ENCODE data around the gene MT1E.

Gene MT1E

DNA sequence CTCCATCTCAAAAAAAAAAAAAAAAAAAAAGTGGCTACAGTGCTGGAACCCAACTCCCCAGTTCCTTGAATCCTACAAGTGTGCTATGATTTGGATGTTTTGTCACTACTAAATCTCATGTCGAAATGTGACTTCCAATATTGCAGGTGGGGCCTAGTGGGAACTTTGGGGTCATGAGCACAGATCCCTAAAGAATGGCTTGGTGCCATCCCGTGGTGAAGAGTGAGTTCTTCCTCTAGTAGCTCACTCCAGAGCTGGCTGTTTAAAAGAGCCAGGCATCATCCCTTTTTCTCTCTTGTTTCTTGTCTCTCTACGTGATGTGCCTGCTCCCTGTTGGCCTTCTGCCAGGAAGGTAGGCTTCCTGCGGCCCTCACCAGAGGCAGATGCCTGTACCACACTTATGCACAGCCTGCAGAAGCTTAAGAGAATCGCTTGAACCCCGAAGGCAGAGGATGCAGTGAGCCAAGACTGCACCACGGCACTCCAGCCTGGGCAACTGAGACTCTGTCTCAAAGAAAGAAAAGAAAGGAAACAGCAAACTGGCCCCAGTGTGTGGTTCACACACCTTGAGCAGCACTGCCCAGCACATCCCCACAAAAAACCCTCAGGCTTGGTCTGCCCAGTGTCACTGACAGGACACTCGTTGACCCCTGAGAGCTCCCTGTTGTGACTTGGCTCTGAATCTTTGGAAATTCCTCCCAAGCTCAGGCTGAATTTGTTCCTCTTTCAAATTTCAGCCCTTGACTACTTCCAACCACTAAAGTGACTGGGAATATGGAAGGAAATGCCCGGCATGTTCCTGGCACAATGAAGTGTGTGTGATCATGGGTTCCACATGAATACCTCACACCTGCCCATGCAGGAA, 3.1 kb downstream of the MT1E start:
- no peak for DNase-seq

DNA sequence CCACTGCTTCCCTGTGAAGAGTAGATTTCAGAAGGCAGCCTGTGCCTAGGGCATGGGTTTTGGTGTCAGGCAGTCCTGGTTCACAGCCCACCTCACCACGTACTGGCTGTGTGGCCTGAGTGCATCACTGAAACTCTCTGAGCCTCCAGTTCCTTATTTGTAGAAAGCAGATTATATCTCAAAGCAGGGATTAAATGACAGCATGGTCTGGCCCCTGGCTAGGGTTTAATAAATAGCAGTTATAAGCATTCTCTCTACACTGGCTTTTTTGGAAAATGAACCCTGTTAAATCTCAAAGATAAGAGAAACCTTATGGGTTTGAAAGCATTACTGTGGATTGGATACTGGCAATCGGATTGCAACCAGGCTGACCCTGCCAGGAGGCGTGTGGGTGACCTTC, 4.0 kb downstream of the MT1E start:
- no peak for DNase-seq

DNA sequence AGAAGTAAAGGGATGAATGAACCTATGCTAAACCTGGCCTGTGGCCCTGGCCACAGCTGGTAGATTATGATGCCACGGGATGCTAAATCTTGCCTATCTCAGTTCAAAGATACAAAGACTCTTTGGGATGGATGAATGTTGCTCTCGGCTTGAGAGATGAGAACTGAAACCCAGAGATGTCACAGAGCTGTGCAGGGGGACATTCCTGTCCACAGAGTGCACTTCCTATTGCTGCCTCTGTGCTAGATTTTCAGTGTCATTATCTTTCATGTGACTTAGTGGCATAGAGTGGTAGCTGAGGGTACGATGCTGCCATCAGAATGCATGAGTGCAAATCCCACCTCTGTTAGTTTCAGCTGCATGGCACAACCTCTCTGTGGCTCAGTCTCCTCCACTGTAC, 4.6 kb downstream of the MT1E start:
- DNase-seq = no peak

DNA sequence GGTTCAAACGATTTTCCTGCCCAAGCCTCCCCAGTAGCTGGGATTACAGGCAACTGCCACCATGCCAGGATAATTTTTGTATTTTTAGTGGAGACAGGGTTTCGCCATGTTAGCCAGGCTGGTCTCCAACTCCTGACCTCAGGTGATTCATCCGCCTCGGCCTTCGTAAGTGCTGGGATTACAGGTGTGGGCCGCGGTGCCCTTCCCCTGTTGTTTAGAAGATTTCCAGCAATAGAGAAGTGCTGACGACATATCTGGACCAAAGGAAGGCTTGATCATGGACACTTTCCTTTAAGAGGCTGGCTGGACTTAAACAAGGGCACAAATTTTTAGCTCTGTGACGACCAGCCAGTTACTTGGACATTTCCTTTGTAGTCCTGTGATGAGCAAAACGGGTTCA, 5.6 kb downstream of the MT1E start:
- DNase-seq = no peak

DNA sequence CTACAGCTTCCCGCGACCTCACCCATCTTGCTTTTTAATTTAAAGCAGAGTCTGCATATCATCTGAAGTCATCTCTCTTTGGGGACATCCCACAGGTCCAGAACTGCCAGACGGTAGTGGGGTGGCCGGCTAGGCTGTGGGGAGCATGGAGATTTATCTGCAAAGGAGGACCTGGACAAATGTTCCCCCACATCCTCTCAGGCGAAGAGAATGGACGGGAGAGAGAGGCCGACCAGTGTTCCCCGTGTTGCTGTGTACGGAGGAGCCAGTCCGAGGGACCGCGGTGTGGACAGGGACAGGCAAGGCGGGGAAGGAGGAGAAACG, 6.2 kb downstream of the MT1E start:
- no peak for DNase-seq

DNA sequence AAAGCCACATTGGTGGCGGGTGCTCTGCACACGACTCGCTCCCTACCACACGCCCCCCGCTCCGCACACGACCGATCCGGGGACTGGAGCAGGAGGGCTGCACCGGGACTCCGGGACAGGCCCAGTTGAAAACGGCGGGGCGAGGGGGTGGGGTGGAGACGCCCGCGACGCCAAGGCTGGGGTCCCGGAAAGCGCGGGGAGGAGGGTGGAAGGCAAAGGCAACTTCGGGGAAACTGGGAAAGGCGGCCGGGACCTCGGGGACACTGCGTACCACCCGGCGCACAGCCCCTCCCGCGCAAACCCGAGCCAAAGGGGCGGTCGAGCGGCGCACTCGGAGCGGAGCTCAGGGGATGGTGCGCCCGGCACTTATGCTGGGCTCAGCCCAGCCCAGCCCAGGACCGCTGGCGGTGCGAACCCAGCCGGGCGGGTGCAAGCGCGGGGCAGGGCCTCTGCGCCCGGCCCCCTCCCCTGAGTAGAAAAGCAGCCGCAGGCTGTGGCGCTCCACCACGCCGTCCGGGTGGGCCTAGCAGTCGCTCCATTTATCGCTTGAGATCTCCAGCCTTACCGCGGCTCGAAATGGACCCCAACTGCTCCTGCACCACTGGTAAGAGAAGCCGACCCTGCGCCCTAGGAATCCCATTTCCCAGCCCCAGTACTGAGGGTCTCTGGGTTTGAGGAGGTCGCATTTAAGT, 6.7 kb downstream of the MT1E start, which contains the start of gene MT1M:
TSS of gene MT1M (plus strand) at position 504 of the 692 bp plus-strand sequence. CDS start at position 577, 73 bp downstream.
- peak; percentile 14 to 51 for DNase-seq

DNA sequence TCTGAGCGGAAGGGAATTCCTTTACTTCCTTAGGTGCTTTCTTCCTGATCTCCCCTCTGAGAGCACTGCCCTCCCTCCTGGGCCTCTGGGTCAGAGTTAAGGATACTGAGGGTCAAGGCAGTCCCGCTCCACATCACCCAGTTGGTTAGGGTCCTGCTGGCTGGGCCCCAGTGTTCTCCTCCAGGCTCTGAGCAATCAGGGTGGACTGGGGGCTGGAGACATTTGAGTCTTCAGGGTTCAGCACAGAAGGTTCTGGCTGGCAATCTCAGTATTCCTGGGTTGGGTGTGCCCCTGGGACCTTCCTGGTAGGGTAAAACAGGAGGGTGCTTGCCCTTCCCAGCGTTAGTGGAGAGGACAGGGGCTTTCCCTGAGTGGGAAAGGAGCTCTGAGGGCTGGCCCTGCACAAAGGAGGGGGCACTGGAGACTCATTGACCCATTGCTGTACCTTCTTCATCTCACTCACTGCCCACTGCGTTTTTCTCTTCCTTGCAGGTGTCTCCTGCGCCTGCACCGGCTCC, 7.3 kb downstream of the MT1E start:
- DNase-seq = no peak

DNA sequence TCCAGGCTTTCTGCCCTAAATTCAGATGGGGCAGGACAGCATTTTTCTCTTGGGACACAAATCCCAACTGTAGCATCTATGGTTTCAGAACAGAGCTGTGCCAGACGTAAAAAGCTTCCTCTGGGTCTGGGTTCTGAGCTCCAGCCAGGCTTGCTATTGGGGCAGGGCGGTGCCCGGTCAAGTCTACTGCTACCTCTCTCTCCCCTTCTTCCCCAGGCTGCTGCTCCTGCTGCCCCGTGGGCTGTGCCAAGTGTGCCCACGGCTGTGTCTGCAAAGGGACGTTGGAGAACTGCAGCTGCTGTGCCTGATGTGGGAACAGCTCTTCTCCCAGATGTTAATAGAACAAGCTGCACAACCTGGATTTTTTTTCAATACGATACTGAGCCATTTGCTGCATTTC, 8.0 kb downstream of the MT1E start:
- no peak for DNase-seq

DNA sequence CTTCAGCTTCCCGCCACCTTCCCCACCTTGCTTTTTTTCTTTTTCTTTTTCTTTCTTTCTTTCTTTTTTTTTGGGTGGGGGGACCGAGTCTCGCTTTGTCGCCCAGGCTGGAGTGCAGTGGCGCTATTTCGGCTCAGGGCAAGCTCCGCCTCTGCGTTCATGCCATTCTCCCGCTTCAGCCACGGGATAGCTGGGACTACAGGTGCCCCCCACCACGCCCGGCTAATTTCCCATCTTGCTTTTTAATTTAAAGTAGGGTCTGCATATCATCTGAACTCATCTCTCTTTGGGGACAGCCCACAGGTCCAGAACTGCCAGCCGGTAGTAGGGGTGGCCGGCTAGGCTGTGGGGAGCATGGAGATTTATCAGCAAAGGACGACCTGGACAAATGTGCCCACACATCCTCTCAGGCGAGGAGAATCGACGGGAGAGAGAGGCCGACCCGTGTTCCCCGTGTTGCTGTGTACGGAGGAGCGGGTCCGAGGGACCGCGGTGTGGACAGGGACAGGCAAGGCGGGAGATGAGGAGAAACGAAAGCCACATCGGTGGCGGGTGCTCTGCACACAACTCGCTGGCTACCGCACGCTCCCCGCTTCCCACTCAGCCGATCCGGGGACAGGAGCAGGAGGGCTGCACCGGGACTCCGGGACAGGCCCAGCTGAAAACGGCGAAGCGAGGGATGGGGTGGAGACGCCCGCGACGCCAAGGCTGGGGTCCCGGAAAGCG, 9.3 kb downstream of the MT1E start:
- no peak for DNase-seq

DNA sequence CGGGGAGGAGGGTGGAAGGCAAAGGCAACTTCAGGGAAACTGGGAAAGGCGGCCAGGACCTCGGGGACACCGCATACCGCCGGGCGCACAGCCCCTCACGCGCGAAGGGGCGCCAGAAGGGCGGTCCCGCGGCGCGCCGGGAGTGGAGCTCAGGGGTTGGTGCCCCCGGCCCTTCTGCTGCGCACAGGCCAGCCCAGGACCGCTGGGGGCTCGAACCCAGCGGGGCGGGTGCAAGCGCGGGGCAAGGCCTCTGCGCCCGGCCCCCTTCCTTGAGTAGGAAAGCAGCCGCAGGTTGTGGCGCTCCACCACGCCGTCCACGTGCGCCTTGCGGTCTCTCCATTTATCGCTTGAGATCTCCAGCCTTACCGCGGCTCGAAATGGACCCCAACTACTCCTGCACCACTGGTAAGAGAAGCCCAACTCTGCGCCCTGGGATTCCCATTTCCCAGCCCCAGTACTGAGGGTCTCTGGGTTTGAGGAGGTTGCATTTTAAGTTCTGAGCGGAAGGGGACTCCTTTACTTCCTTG, 9.9 kb downstream of the MT1E start:
- no peak for DNase-seq

DNA sequence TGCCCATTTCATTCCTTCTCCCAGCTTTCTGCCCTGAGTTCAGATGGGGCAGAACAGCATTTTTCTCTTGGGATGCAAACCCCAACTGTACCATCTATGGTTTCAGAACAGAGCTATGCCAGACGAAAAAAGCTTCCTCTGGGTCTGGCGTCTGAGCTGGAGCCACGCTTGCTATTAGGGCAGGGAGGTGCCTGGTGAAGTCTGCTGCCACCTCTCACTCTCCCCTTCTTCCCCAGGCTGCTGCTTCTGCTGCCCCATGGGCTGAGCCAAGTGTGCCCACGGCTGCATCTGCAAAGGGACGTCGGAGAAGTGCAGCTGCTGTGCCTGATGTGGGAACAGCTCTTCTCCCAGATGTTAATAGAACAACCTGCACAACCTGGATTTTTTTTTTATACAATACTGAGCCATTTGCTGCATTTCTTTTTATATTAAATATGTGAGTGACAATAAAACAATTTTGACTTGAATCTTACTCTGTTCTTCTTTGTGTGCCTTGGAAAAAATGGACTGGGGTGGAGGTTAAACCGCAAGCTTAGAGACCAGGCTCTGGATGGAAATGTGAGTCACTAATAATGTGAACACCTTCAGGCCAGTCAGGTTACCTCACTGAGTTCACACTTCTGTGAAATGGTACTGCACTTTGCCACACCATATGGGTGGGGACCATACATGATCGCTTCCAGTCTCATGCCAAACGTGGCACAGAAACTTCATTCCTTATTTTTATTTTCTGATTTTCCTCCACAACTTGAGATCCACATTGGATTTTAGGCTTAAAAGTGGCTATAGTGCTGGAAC, 11.2 kb downstream of the MT1E start:
- DNase-seq = no peak

DNA sequence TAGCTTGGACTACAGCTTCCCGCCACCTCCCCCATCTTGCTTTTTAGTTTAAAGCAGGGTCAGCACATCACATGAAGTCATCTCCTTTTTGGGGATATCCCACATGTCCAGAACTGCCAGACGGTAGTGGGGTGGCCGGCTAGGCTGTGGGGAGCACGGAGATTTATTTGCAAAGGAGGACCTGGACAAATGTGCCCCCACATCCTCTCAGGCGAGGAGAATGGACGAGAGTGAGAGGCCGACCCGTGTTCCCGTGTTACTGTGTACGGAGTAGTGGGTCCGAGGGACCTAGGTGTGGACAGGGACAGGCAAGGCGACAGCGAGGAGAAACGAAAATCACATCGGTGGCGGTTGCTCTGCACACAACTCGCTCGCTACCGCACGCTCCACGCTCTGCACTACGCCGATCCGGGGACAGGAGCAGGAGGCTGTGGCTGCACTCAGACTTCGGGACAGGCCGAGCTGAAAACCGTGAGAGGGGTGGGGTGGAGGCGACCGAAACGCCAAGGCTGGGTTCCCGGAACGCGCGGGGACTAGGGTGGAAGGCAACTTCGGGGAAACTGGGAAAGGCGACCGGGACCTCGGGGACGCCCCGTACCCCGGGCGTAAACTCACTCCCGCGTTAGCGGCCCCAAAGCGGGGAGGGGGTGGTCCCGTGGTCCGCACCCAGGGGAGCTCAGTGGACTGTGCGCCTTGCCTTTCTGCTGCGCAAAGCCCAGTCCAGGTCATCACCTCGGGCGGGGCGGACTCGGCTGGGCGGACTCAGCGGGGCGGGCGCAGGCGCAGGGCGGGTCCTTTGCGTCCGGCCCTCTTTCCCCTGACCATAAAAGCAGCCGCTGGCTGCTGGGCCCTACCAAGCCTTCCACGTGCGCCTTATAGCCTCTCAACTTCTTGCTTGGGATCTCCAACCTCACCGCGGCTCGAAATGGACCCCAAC, 12.5 kb downstream of the MT1E start, which contains the start of gene MT1A:
TSS of gene MT1A (plus strand) at position 853 of the 937 bp plus-strand sequence. CDS start at position 926, 73 bp downstream.
- DNase-seq = peak in 1 of 2 donors; percentile 11

DNA sequence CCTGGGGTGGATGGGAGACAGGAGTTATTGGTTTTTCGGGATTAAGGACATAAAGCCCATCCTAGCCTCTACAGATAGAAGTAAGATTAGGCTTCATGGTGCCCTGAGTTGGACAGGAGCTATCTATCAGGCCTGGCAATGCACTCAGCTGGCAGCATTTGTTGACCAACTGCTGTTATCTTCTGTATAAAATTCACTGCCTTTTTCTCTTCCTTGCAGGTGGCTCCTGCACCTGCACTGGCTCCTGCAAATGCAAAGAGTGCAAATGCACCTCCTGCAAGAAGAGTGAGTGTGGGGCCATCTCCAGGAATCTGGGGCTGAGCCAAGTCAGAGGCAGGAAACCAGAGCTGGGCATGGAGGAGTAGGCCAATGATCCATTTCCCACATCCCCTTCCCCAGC, 13.5 kb downstream of the MT1E start:
- no peak for DNase-seq

DNA sequence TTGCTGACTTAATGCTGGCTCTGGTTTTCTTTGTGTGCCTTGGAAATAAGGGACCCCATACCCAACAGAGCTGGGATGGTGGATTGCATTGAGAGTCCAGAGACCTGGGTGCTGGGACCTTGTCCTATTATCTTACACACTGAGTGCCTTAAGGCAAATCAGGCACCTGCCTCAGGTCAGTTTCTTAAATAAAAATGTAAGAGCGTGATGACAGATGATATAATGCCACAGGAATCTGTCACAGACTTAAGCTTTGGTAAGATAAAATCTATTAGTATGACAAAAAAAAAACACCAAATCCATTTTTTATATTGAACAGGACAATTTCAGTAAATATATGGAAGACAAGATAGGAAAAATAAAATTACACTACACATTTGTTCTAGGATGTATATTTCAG, 14.5 kb downstream of the MT1E start:
- DNase-seq = no peak

DNA sequence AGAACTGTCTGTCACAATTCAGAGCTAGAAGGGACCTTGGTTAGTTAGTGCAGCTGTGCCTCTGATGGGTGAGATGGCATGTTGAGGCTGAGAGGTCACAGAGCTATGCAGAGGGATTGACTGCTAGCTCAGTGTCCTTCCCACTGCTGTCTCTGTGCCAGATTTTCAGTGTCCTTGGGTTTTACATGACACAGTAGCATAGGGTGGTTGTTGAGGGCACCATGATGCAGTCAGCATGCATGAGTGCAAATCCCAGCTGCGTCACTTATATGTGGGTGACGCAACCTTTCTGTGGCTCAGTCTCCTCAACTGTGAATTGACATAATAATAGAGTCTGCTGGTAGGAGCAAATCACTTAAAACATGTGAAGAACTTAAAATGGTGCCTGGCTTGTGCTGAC, 15.6 kb downstream of the MT1E start:
- no peak for DNase-seq

DNA sequence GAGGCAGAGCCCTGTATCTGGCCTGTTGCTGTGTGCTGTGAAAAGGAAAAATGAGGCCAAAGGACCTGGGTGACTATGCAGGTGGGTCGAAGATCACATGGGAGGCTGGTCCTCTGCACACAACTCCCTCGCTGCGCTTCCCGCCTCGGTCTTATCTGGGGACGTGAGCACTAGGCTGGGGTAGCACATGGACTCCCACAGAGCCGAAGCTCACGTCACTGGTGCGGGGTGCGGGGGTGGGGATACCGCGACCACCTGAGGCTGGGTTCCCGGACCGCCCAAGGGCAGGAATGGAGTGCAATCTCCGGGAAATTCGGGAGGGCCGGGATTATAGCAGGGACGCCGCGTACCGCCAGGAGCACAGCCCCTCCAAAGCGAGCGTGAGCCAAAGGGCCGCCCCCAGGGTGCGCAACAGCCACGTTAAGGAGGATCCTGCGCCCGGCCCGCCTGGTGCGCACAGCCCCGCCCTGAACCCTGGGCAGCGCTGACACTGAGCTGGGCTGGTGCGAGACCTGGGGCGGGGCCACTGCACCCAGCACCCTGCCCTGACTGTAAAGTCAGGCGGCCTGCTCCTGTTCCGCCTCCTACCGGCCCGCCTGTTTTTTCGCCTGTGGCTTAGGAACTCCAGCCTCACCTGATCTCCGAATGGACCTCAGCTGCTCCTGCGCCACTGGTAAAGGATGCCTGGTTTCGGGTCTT, 17.6 kb downstream of the MT1E start:
- no peak for DNase-seq

DNA sequence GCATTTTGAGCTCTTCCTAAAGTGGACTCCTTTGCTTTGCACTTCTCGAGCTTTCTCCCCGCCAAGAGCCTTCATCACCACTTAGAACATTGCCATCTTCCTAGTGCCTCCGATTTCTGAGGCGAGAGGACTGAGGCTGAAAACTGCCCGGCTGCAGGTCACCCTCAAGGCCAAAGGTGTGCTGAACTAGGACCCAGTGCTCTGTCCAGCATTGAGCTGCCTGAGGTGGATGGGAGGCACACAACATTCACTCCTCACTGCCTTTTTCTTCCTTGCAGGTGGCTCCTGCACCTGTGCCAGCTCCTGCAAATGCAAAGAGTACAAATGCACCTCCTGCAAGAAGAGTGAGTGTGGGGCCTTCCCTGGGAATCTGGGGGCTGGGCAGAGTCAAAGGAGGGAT, 18.3 kb downstream of the MT1E start:
- no peak for DNase-seq

DNA sequence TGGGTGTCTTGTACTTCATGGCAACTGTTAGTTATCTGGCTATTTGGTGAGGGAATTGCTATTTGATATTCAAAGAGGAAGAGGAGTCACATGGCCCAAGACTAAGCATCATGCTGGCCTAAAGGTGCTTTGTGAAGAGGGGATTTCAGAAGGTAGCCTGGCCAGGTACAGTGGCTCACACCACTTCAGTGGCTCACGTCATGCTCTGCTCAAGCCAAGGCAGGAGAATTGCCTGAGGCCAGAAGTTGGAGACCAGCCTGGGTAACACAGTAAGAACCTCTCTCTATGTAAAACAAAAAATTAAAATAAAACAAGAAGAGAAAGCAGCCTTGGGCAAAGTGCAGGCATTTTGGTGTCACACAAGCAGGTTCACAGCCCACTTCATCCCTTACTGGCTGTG, 19.7 kb downstream of the MT1E start:
- no peak for DNase-seq

DNA sequence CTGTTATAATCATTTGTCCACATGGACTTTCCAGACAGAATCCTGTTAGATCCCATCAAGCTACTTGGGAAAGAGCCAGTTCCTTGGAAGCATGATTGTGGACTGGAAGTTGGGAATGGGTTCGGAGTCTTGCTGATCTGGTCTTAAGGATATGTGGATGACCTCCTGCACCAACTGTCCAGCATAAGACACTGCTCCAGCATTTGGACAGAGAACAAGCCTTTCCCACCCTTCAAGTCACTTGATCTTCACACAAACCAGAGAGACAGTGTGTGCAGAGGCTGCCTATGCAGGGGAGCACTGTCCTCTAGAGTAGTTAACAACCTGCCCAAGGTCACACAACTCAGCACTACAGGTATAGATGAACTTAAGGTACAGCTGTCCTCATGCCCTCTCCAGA, 20.3 kb downstream of the MT1E start:
- DNase-seq = no peak

DNA sequence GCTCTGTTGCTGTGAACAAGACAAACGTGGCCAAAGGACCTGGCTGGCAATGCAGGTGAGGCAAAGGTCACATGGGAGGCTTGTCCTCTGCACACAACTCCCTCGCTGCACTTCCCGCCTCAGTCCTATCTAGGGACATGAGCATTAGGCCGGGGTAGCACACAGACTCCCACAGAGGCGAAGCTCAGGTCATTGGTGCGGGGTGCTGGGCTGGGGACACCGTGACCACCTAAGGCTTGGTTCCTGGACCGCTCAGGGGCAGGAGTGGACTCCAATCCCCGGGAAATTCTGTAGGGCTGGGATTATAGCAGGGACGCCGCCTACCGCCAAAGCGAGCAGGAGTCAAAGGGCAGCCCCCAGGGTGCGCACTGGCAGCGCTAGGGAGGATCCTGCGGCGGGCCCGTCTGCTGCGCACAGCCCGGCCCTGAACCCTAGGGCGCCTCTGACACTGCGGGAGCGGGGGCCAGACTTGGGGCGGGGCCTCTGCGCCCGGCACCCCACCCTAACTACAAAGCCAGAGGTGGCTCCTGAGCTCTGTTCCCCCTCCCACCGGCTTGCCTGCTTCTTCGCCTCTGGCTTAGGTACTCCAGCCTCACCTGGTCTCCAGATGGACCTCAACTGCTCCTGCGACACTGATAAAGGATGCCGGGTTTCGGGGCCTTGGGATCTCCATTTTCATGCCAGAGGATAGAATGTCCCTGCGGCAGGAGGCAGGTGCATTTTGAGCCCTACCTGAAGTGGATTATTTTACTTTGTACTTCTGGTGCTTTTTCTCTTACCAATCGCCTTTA, 22.3 kb downstream of the MT1E start:
- no peak for DNase-seq
